ENCODE measurements around the gene AIMP1. TPM values are rescaled to one million over a fixed set of nuclear protein-coding genes. Genes with fewer than 3 reads are reported as not detected.

AIMP1 gene
- total and polyA plus RNA-seq, 2 of the 13 experiments (the other 11 are each of a cell fraction or from before 2014, with no cell fraction given): 28.6 to 82.9 TPM

GRCh38 chr4:106315476-106315967, 828 bp upstream of the AIMP1 start (continued):
- no peak for TF ChIP-seq ZNF687 (CRISPR knock-in tag; IDR thresholded peaks at IDR 0.05)
- no peak for TF ChIP-seq CHD2 (IDR thresholded peaks at IDR 0.05; ENCODE audit: low read depth, low read length)
- TF ChIP-seq ZSCAN22 (CRISPR knock-in tag; IDR thresholded peaks at IDR 0.05): no peak
- no peak for TF ChIP-seq MEIS1 (CRISPR knock-in tag; IDR thresholded peaks at IDR 0.05; ENCODE audit: borderline replicate concordance)
- no peak for TF ChIP-seq ZNF788 (CRISPR knock-in tag; IDR thresholded peaks at IDR 0.05; ENCODE audit: borderline replicate concordance)
- no peak for TF ChIP-seq IRF2 (CRISPR knock-in tag; IDR thresholded peaks at IDR 0.05)
- no peak for TF ChIP-seq HCFC1 (IDR thresholded peaks at IDR 0.05; ENCODE audit: low read depth, low read length)
- no peak for TF ChIP-seq ZNF460 (CRISPR knock-in tag; IDR thresholded peaks at IDR 0.05; ENCODE audit: borderline replicate concordance)
- TF ChIP-seq REST (IDR thresholded peaks at IDR 0.05; ENCODE audit: borderline replicate concordance in 1 of 2, low read depth in 1 of 2, low read length in 2 of 2): no peak
- TF ChIP-seq TOPORS (CRISPR knock-in tag; IDR thresholded peaks at IDR 0.05): no peak; the same call in 1 of the 2 replicates
- no peak for TF ChIP-seq ZSCAN9 (CRISPR knock-in tag; IDR thresholded peaks at IDR 0.05; ENCODE audit: borderline replicate concordance)
- no peak for TF ChIP-seq KIAA2018 (CRISPR knock-in tag; IDR thresholded peaks at IDR 0.05; ENCODE audit: borderline replicate concordance)
- TF ChIP-seq NFE2L2 (IDR thresholded peaks at IDR 0.05; ENCODE audit: low read length): no peak
- TF ChIP-seq ZFP1 (CRISPR knock-in tag; IDR thresholded peaks at IDR 0.05): no peak
- TF ChIP-seq NBN (conservative IDR thresholded peaks at IDR 0.05): no peak

Measured in HepG2 (cell line).